ENCODE data around the gene TTC24.

- no peak for TF ChIP-seq POLR2A (IDR thresholded peaks at IDR 0.05)
- no peak for TF ChIP-seq CTCF (IDR thresholded peaks at IDR 0.05)
Observed at GRCh38 chr1:156537027-156537426, 42.5 kb upstream of the TTC24 start.
